ENCODE results near the gene NCKAP5.
"Not testable (repeated sequence)": the region's sequence is repeated elsewhere in the genome, so short reads cannot be mapped to it uniquely, and the experiment has no call there.

Gene NCKAP5

DNA sequence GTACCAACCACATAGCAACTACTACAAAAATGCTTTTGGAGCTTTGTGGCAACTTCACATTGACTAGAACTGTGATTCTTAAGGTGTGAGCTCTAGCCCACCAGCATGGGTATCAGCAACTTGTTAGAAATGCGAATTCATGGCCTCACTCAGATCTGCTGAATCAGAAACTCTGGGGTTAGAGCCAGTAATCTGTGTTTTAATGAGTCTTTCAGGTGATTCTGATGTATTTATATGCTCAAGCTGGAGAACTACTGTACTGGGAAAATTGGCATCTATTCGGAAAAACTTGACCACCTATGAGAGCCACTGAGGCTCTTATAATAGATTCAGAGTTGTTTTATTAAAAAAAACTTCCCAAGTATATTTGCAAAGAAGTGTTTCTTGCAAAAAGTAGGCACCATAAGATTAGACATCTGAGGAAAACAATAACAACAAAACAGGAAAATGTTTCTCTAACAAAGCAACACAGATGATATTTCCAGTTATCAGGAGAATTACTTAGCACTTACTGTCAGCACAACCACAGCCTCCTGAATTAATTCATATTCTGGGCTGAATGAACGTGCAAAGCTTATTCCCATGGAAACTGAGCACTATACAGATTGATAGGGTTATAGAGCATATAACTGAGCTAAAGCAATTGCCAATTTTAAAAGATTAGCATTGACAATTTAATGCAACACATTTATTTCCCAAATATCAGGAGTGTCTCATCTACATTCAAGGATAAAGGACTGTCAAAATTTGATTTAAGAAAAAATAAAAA, 71.6 kb downstream of the NCKAP5 start:
- no peak for DNase-seq

DNA sequence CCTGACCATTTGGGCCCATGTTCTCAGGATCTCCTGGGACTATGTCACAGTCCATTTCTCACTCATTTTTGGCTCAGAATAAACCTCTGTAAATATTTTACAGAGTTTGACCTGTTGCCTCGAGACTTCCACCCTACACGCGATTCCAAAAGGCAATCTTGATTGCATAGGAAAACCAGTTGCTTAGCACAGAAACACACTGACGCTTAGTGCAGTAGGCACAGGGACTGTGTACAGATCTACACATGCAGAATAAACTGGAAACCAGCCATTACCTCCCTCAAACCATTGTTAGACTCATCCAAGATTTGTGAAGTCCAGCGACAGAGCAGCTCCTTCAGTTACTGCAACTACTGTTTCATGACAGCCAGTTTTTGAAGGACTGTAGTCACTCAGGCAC, 73.0 kb downstream of the NCKAP5 start:
- DNase-seq: no peak

DNA sequence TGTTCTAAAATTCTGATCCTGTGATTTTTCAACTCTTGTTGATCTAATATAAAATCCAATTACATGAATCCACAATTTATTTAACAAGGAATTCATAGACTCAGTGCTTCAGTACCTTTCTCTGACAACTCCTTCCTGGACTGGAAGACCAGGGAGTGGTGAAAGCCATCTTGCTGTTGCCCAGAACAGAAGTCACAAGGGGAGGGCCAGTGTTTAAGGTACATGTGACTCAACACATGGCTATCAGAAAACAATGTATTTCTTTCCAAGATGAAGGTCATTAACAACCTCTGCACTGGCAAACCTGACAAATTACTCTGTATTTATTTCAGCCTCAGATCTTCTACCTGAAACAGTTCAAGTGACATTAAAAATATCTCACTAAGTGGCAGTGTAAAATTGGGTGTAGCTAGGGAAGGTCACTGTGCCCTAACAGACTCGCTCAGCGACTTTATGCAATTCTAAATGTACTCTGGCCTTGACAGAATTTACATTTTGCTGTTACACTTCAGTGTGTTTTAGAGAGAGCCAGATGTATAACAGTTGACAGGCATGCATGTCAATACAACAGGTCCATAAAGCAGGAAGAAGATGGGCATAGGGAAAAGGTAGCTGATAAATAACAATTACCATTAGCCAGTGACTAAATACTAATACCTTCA, 75.4 kb downstream of the NCKAP5 start:
- no peak for DNase-seq

DNA sequence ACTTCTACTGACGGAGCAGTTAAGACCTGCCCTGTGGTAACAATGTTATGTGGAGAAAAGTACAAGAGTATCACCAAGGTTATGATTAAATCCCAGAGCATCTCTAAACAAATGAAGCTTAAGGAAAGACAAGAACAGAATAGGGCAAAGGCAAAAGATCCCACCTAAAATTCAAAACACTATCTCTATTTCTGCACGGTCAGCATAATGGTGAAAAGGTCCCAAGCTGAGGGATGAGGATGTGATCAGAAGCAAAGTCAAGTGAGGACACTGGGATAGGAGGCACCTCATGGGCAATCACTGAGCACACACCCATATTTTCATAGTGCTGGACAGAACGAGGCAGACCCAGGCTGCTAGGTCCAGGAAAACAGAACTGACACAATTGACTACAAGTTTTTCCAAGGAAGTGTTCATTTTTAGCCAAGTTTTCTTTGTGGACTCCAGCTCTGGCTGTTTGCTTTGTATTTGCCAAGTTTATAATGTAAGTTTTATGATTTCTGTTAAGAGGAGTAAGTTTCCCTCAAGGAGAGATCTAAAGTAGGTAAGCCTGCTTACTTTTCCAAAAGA, 77.8 kb downstream of the NCKAP5 start:
- no peak for DNase-seq

DNA sequence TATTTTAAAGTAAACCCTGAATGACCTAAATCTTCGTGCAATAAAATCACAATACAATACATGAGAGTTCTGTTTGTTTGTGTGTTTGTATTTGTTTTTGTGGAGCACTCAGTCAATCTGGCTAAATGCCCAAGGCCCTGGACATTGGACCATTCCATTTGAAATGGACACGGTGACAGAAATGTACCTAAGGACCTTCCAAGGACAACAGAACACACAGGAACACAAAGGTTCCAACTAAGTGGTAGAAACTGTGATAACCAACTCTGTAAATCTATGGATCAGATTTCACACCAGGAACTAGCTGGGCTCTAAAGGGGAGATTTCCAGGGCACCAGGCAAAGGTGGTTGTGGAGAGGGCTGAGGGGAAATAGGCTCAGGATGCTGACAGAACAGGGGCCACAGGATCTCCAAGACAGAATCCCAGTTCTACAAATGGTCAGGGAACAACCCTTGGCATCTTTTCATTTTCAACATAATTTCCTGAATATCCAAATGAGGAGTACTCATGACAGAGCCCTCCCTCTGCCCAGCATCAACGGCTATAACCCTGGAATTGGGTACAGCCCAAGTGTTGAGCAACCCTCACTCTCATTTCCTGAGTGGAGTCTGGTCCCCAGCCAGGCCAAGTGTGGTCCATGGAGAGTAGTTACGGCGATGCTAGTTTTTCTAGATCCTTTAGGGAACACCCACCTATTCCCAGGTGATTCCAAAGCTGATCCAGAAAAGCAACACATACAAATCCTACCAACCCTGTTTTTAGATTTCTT, 78.4 kb downstream of the NCKAP5 start:
- DNase-seq: no peak

DNA sequence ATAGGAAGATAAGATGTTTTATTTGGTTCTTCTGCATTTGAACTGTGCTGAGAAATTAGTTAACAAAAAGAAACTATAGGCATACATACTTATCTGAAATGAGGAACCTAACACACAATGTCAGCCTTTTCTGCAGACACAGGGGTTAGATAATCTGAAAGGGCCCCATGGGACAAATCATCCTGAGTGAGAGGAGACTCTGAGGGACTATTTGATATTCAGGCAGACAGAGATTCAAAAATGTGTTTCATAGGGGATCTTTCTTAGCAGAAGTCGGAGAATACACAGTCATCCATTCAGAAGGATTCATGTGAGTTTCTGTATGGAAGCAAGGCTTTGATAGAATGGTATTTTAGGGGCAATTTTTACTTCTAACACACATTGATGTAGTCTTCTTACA, 79.1 kb downstream of the NCKAP5 start:
- DNase-seq: no peak

DNA sequence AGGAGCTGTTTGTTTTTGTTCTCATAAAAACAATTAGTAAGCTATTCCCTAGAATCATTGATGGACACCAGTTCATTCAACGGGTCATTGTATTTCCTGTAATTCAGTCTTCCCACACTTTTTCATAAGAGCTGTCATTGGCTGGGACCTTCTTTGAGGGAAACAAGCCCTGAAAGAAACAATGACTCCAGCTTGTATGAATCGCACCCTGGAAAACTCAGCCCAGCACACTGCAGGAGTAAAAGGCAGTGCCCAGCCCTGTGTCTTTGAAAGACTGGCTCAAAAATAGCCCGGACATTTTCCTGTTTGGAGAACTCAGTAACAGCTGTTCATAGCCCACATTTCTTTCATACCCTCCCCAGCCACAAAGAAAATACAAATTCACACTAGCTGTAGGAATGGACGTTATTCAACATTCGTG, 81.5 kb downstream of the NCKAP5 start:
- DNase-seq: no peak

DNA sequence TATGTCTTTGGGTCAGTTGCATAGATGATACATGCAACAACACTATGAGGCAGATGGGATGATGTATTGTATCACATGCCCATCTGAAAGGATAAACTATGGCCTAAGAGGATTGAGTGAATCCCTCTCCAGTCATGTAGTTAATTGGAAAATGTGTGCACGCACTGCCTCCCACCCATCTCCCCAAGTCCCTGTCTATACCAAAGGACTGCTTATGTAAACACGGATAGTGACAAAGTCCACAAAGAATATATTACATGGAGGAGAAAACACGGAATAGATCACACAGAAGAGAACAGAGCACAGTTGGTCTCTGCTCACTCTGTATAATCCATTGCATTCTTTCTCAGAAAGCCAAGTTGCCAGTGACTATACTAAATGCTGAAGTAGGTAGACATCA, 82.4 kb downstream of the NCKAP5 start:
- no peak for DNase-seq

DNA sequence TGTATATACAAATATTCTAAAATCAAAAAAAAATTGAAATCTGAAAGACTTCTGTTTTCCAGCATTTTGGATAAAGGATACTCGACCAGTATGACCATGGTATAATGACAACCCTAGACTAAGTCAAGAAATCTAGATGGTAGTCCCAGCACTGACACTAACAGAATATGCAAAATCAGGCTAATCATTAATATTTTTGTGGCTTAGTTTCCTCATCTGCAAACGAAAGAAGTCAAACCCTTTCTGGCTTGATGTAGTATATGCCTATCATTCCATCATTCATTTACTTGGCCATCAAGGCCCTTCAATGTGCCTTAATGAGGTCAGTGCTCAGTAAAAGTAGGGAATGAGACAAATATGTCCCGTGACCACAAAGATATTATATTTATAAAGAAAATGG, 83.5 kb downstream of the NCKAP5 start:
- DNase-seq: no peak

DNA sequence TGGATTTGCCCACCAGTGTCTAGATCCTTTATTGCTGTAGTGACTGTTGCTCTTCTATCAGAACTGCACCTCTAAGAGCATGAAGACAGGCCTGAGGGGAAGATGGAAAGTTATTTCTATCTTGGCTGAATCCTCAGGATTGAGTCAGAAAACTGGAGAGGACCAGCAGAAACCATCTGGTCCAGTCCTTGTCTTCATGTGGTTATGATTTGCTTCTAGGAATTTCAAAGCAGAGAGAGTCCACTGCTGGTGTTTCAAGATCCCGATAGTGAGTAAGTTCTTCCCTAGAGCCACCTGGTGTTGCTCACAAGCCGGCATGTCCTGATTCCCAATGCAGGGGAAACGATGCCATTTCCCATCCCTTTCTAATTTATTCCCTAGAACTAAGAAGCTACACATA, 84.2 kb downstream of the NCKAP5 start:
- DNase-seq: no peak

DNA sequence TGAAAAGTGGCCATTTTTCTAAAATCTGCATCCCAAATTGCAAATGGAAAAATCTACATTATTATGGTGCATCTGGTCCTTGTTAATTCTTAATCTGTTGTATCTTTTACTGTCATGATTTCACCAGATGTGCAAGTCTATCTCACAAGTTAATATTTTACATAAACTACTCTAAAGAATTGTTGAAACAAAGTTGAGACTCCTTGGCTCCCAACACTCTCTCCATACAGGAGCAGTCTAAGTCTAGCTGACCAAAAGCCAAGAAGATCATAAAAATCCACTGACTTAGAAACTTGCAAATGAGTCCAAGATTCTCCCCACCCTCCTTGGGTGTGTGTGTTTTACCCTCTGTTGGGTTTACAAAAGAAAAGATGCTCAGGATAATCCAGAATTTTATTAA, 85.1 kb downstream of the NCKAP5 start:
- DNase-seq: no peak

DNA sequence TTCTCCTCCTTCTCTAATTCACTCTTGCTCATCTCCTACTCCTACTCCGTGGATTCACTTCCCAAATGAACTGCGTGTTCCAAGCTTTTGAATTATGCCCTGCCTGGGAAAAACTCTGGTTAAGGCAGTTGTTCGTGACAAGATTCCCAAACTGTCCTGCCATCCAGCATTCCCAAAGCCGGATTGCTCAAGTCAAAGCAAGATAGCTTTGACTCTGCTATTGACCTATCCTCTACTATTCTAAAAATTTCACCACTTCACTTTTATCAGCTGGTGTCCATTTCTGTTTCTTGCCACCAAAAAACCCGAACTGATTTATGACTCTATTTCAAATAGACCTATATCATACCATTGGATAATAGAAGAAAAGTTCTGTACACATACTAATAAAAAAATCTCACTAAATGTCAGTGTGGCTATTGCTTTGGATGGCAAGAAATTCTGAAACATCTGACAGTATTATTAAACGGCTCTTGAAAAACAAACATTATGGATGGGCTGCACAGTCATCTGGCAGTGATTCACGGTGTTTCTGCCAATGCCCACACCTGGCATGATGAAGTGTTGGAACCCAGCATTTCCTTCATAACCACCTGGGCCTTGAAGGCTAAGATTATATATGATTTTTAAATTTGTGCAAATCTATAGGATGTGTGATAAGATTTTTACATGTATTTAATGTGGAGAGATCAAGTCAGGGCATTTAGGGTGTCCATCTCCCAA, 87.4 kb downstream of the NCKAP5 start:
- no peak for DNase-seq

DNA sequence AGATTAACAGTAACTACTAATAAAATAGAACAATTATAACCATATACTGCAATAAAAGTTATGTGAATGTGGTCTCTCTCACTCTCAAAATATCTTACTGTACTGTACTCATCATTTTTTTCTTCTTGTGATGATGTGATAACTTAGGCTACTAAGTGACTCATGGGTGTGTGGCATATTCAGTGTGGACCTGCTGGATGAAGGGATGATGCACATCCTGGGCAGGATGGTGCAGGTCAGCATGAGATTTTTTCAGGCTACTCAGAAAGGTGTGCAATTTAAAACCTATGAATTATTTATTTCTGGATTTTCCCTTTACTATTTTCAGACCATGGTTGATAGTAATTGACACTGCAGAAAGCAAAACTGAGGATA, 90.7 kb downstream of the NCKAP5 start:
- no peak for DNase-seq

DNA sequence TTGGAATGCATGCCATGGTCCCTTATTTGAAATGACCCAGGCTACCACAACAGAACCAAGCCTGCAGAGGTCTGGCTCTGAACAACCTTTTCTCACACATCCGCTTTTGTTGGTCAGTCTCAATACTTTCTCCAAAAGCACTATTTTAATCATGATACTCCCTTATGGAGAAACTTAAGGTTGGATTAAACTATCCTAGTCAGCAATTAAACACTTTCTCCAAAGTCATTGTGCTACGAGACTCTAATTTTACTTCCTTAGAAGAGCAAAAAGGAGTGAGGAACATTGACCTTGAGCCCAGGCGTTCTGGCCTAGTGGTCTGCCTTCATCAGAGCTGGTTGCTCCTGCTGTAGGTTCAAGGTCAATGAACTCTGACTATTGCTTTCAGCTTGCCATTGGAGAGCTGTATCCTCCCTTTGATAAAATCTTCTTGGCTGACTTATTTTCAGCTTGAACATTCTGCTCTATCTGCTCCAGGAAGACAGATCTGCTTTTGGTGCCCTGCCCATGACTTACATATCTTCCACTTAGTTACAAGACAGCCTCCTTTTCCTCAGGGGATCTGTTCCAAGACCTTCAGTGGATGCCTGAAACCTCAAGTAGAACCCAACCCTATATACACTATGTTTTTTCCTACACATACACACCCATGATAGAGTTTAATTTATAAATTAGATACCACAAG, 91.2 kb downstream of the NCKAP5 start:
- DNase-seq: no peak

DNA sequence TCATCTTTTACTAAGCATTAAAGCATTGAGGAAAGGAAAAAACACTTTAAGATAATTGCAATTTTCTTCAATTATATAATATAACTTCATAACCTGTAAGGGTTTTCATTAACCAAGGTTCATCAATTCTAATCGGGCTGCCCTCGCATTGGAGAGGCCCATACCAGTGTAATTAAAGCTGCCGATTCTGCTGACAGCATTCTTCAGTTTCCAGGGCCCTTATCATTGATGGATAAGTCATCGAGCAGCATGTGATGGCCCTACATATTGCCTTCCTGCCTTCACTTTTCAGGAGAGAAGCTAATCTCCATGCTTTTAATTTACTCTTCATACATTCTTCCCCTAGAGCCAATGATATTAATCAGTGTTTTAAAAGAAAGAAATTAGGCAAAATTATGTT, 92.0 kb downstream of the NCKAP5 start:
- DNase-seq: no peak

DNA sequence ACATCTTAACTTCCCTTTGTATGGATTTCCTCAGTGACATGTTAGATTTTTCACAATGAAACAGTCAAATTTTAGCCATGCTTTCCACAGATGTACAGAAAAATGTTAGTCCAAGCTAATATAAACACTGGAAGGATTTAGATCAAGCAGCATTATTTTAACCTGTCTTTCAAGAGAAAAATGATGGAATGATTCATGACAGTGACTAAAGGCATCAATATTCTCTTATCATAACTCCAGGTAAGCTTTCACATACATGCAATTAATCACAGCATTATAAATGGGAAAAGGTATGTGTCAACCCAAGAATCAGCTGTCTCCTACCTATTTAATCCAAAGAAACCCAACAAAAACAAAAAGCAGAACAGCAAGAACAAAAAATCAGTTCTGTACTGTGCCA, 92.7 kb downstream of the NCKAP5 start:
- DNase-seq: no peak

DNA sequence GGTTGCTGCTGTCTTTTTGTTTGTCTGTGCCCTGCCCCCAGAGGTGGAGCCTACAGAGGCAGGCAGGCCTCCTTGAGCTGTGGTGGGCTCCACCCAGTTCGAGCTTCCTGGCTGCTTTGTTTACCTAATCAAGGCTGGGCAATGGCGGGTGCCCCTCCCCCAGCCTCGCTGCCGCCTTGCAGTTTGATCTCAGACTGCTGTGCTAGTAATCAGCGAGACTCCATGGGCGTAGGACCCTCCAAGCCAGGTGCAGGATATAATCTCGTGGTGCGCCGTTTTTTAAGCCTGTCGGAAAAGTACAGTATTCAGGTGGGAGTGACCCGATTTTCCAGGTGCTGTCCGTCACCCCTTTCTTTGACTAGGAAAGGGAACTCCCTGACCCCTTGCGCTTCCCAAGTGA, 97.8 kb downstream of the NCKAP5 start:
- not testable (repeated sequence) for DNase-seq

DNA sequence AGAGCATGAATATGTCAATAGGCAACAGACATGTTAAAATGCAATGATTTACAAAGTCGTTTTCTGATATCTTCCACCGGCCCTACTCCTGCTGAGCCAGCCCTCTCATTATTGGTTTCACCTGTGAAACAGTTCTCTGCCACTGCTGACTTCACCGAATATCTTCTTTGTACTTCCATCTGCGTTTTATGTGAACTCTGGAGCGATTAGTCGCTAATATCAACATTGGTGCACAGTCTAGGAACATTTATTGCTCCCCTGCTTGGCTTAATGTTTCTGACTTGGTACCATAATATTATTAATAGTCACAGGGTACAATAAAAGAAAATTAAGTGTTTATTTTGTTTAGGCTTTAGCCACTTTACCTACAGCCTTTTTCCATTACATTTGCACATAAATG, 105.5 kb downstream of the NCKAP5 start:
- no peak for DNase-seq

DNA sequence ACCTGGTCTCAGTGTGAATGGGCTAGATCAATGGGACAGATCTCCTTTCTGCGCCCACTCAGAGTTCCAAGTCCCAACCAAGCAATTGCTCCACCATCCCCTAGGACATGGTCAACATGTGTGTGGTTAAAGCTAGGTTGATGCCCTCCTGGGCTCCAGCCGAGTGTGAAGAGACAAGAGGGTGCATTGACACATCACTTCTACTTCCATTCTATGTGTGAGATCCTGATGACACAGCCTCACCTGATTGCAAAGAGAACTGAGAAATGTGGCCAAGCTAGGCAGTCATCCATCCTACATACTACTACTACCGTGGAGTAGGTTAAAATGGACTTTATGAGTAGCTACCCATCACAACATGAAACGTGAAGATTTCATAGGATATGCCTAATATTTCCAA, 106.8 kb downstream of the NCKAP5 start:
- DNase-seq: no peak

DNA sequence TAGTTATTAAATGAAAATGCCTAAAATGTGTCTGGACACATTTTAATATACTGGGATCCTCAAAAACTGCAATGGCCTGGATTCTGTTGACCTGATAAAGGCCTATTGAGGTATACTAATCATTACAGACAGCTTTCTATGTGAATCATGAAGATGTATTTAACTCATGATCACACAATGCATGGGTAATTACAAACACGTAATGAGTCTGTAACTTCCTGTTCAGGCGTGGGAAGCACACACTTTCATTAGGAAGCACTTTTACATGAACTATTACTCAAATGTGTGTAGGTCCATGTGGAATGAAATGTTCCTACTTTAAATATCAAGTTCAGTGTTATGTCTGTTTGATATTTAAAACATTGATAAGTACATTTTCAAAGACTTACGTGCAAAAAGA, 108.7 kb downstream of the NCKAP5 start:
- DNase-seq: no peak

DNA sequence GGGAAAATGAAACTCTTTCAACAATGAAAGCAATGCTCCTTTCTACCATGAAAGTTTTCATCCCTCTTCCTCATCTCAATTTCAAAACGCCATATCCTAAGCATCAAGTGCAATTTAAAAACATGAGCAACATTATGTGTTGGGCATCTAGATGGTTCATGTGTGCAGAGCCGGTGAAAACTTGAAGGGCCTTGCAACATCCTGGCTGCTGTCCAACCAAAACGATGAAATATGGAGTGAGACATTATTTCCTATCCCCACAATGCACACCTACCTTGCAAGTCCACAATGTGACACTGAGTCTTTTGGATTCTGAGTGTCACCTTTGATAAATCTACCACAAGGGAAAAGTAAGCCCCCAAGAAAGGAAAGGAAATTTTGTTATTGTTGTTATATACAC, 110.0 kb downstream of the NCKAP5 start:
- no peak for DNase-seq

DNA sequence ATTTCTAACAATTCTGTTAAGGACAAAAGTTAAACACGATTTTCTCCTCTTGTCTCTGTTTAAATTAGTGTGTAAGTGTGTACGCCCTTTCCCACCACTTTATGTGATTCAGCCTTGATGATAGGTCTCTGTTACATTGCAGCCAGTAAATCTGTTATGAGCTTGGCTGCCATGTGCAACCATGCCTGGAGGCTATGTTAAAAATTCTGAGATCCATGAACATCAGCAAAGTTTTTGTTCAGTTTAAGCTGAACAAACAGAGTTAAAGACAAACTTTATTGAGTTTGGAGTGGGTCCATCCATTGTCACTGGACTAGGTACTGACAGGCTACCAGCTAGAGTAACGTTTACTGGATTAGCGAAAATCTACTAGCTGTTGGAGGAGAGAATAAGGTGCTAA, 110.4 kb downstream of the NCKAP5 start:
- DNase-seq: no peak

DNA sequence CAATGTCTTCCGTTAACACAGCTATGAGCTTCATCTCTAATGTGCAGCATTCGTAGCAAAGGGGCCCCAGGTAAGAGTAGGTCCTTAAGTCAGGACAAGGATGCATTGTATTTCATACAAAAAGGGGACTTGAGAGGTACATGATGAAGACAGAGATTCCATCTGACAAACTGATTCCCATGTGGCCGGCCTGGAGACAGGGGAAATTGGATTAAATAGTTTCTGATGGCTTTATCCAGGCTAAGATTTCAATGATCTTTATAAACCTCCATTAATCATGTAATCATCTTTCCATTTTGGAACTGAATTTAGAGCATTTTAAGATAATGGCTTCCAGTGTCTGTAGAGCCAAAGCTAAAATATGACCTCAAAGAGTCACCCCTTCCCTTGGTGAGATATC, 111.3 kb downstream of the NCKAP5 start:
- DNase-seq: no peak
